Activated CD4-positive, CD25-positive, alpha-beta regulatory T cell treated with anti-CD3 and anti-CD28 coated beads, Interleukin-2, amount 50 U/mL, for 16 hours (primary cell): ENCODE results near the gene FN3KRP.

Experiments used
- DNase-seq: peaks from one replicate; pipeline ENCODE4 v3.0.0-alpha.2; 2020; ENCODE audit warnings: low read depth, low spot score

Gene FN3KRP

GRCh38 chr17:82687375-82687861 lies 29.1 kb upstream of the FN3KRP start:
- no peak for DNase-seq

- DNase-seq, result no peak
These were observed 28.6 kb upstream of the FN3KRP start for GRCh38 chr17:82687871-82688270.

GRCh38 chr17:82689077-82689476 lies 27.4 kb upstream of the FN3KRP start:
- no peak for DNase-seq

- no peak for DNase-seq
These were observed 25.6 kb upstream of the FN3KRP start for GRCh38 chr17:82690786-82691489.

DNA sequence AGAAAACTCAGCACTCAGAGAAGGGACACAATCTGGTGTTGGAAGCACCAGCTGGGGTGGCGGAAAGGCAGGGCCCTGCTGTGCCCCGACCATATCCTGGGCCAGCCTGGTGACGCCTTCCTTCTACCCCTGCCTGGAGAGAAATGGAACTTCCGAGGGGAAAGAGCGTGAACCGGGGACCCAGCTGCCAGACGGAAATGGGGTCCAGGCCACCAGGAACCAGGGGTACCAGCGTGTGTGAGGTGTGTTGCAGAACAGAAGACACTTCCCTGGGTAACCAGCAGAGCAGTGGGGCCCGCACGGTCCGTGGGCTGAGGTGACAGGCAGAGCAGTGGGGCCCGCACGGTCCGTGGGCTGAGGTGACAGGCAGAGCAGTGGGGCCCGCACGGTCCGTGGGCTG lies 24.8 kb upstream of the FN3KRP start:
- DNase-seq, result no peak

DNA sequence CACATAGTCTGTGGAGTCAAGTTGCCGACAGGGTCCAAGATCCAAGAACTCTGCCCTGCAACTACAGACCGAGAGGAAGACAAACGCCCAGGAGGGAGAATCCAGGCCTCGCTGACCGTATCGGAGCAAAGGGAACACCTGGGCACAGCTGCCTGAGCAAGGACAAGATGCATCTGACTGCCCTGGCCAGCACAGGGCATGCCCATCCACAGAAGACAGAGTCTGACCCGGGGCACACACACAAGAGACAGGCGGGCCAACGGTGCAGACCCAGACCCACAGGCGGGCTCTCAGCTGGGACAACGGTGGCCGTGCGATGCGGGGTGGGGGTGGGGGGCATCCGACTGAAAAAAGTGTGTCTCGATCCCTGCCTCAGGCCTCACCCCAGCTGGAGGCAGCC lies 24.2 kb upstream of the FN3KRP start:
- no peak for DNase-seq

- DNase-seq, result no peak
These were observed 23.2 kb upstream of the FN3KRP start for GRCh38 chr17:82693168-82693867.

DNA sequence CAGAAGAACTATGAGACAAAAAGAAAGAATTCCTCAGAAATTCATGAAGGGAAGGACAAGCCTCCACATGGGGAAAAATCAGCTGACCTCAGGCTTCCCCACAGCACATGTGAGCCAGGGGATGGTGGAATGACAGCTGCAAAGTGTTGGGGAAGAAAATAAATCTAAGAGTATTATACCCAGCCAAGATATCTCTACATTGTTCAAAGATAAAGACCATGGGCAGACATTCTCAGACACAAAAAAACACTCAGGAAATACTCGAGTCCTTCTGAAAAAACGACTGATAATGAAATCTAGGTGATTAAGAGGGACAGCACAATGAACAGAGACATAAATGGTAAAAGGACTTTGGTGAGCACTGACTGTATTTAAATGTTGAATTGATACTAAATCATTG lies 21.9 kb upstream of the FN3KRP start:
- DNase-seq, result no peak

DNA sequence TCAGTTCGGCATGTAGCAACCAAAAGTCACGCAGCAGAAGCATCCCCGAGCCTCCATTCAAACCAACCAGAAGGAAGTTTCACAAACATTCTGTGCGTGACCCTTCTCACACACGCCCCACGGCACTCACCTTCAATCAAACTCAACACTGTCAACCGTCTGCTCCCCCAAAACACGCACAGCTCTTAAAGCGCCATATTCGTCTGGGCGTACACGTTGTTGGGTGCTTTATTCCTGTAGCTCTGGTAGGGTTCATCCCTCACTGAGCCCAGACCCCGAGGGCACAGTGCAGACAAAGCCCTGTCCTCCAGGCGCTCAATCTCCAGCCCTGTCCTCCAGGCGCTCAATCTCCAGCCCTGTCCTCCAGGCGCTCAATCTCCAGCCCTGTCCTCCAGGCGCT lies 20.2 kb upstream of the FN3KRP start:
- DNase-seq, result no peak

DNA sequence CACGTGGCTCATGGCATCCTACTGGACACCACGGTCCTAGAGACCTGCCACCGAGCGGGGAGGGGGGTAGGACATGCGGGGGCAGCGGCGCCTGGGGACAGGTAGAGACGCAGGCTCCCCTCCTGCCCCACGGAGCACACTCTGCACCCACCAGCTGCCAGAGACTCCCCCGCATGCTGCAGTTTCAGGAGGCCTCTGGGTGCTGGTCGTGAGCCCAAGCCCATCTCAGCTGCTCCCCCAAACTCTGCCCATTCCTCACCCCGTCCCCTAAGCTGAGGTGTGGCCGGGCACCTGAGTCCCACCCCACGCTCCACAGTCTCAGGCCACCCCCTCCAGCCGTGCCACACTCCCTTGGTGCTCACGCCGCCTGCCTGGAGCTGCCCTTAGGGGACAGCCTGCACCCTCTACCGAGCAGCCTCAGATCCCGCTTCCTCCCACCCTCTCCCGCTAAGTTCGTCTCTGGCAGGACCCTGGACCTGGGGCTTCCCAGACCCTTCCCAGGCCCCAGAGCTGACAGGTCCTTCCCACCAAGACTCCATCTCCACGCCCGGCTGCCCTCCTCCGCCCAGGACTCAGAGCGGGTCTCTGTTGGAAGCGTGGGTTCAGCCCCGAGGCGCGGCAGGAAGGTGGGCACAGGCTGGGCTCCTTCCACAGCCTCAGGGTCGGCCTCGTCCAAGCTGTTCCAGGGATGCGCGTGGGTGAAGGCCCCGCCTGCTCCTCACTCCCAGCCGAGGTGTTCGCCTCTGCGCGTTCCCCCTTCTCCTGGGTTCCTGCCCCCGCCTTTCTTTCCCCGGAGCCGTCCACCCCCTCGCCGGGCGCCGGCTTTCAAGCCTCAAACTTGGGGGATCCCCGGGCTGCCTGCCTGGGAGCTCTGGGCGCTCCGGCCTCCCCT lies 19.3 kb upstream of the FN3KRP start:
- DNase-seq, result no peak

DNA sequence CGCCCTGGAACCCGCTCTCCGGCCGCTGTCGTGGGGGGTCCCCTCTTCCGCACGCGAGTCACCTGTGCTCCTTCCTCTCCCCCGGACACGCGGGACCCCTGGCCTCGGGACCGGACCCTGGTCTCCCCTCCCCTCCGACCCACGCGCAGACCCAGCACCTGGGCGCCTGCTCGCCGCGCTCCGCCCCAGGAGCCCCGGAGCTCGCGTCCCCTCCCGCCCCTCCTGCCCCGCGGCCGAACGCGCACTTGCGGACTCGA lies 18.8 kb upstream of the FN3KRP start:
- no peak for DNase-seq

- peak; percentile 97 for DNase-seq
These were observed 18.2 kb upstream of the FN3KRP start, which contains the start of gene RAB40B for GRCh38 chr17:82698065-82698973. Gene RAB40B, minus strand, starts transcription at chr17:82698698. Its CDS starts 102 bp downstream, at chr17:82698596.

GRCh38 chr17:82698974-82699442 lies 17.5 kb upstream of the FN3KRP start:
- DNase-seq, result no peak

- DNase-seq, result no peak
These were observed 17.0 kb upstream of the FN3KRP start for GRCh38 chr17:82699551-82699950.

DNA sequence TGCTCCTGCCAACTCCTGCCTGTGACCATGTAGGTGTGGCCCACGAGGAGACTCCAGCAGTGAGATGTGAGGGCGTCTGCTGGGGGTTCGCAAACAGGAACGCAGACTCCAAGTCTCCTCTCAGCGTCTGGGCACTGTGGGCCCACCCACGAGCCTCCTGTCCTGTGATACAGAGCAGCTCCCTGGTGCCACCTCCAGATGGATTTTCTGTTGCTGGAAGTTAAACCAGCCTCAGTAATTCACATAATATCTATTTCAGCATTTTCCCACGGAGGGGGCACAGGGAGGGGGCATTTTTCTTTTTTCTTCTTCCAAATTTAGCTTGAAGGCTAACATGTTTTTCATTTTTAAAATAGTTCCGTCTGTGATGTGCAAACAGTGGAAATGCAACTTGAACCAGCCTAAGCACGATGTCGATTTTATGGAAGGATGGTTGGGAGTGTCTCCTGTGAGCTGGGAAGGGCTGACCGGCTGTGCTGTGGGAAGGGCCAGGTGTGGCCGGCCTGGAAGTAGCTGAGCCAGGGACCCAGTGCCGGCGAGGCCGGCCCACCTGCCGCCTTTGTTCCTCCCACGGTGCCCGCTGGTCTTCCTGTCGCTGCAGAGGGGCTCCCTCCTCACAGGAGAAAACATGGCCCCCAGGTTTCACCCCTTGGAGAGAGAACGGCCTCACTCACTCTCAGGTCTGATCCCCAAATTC lies 14.1 kb upstream of the FN3KRP start:
- no peak for DNase-seq

GRCh38 chr17:82703036-82703745 lies 13.3 kb upstream of the FN3KRP start:
- no peak for DNase-seq

DNA sequence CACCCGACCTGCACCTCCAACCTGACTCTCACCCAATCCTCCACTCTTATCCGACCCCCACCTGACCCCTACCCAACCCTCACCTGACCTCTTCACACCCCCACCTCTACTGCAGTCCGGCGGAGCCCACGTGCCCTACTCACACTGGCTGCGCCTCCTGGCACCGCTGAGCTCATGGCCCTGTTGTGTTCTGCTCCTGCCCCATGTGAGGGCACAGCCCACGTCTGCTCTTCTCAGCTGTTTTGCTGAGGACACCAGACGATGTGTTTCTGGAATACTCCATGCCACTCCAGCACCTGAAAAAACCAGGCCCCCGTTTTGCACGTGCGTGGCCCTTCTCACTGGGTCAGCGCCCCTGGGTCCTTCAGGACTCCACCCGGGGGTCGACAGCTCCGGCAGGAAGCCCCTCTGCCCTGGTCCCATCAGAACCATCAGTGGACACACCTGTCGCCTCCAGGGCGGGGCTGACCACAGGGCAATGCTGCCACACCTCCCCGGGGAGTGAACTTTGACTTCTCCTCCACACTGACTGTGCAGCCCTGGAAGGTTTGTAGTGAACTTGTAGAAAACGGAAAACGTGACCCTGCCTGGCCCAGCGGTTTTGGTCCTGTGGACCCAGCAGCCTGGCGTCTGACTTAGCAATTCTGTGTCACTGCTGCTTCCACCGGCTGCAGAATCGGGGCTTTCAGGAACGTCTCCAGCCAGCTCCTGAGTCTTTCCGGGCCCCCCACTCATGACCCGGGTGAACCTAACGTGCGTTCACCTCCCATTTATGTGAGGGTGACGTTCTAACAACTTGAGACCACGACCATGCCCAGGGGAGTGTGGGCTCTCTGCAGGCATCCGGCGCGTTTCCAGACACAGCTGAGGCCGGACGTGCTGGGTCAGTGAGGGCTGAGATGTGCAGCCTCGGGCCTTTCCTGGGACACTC lies 12.3 kb upstream of the FN3KRP start:
- DNase-seq, result no peak

DNA sequence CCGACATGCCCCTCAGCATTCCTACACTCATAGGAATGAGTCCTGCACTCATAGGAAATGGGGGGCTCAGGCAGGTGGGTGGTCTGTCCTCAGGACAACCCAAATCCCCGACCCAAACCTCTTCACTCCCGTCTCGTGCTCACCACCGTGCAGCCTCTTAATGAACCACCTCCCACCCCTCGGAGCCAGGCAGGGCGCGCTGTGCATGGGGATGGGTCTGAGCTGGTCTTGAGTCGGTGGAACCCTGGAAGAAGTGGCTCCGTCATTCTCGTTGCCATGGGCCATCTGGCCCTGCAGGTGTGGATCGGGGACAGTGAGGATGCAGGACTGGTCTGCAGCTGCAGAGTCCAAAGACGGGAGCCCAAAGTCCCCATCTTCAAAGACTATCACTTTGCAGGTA lies 11.6 kb upstream of the FN3KRP start:
- DNase-seq, result no peak

GRCh38 chr17:82705756-82706155 lies 10.8 kb upstream of the FN3KRP start:
- no peak for DNase-seq
